ENCODE results near the gene HDAC6. TPM values are rescaled to one million over a fixed set of nuclear protein-coding genes. Genes with fewer than 3 reads are reported as not detected.
"Not testable (repeated sequence)": the region's sequence is repeated elsewhere in the genome, so short reads cannot be mapped to it uniquely, and the experiment has no call there.

The HDAC6 gene
- total RNA-seq, 4 donors from 2014 or later: 74.4 to 105 (median 93.3) TPM

DNA sequence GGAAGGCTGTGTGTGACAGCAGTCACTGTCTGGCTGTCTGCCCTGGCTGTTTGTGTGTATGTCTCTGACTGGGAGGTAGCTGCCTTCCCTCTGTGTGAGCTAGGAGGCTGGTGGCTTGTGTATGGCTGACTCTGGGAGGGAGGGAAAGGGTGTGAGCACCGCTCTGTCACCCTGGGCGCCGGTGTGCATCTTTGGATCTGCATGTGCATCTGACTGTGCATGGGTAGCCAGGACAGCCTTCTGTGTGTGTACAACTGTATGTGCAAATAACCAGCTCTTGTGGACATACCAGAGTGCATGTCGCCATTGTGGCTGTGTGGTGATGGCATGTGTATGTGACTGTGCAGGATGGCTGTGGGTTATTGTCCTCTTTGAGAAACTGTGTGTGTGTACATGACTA, 17.0 kb downstream of the HDAC6 start:
- Histone ChIP-seq H3K36me3 (no peaks in the 10 kb centered on the region), H3K27ac (no peak overlapping the region), H3K27me3 (no peaks in the 10 kb centered on the region), H3K4me1 (no peaks in the 10 kb centered on the region), H3K9me3 (no peaks in the 10 kb centered on the region), H3K4me3 (no peak overlapping the region)
- no peak for DNase-seq
- in situ Hi-C loops (cut with MboI; ENCODE audit: low pct_ligation_motif_present in 1 of 4, low pct_unique_long_range_greater_than_20kb in 1 of 4, low sequenced_read_pairs in 3 of 4) (no loop called here), intact Hi-C loops (cut with DNase I; ENCODE audit: low total_unique reads) (no loop called here)
- TF ChIP-seq POLR2AphosphoS5 (IDR thresholded peaks at IDR 0.05): no peak
- TF ChIP-seq, protein P1, sequence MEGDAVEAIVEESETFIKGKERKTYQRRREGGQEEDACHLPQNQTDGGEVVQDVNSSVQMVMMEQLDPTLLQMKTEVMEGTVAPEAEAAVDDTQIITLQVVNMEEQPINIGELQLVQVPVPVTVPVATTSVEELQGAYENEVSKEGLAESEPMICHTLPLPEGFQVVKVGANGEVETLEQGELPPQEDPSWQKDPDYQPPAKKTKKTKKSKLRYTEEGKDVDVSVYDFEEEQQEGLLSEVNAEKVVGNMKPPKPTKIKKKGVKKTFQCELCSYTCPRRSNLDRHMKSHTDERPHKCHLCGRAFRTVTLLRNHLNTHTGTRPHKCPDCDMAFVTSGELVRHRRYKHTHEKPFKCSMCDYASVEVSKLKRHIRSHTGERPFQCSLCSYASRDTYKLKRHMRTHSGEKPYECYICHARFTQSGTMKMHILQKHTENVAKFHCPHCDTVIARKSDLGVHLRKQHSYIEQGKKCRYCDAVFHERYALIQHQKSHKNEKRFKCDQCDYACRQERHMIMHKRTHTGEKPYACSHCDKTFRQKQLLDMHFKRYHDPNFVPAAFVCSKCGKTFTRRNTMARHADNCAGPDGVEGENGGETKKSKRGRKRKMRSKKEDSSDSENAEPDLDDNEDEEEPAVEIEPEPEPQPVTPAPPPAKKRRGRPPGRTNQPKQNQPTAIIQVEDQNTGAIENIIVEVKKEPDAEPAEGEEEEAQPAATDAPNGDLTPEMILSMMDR (IDR thresholded peaks at IDR 0.05): no peak
- WGBS, 2 donors (ENCODE audit: low coverage in 1 of 2): 74% methylated on average over 4 of the region's 4 CpGs; no CpG with 5 or more reads in 1 of the 2 donors

DNA sequence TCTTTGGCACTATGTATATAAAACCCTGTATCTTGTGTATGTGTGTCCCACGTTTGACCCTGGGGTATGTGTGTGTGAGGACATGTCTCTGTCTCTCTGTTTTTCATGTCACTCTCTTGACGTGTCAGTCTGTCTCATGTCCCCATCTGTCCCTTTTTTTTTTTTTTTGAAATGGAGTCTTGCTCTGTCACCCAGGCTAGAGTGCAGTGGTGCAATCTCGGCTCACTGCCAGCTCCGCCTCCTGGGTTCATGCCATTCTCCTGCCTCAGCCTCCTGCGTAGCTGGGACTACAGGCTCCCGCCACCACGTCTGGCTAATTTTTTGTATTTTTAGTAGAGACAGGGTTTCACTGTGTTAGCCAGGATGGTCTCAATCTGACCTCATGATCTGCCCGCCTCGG, 17.5 kb downstream of the HDAC6 start:
- H3K27me3 ChIP-seq; intact Hi-C loops (cut with DNase I; ENCODE audit: low total_unique reads); in situ Hi-C loops (cut with MboI; ENCODE audit: low pct_ligation_motif_present in 1 of 4, low pct_unique_long_range_greater_than_20kb in 1 of 4, low sequenced_read_pairs in 3 of 4); DNase-seq; H3K4me1 ChIP-seq; H3K4me3 ChIP-seq; H3K36me3 ChIP-seq; H3K27ac ChIP-seq; H3K9me3 ChIP-seq: not testable (repeated sequence)
- 81% methylated on average over 9 of the region's 9 CpGs; no CpG with 5 or more reads in 1 of the 2 donors for WGBS, 2 donors (ENCODE audit: low coverage in 1 of 2)

DNA sequence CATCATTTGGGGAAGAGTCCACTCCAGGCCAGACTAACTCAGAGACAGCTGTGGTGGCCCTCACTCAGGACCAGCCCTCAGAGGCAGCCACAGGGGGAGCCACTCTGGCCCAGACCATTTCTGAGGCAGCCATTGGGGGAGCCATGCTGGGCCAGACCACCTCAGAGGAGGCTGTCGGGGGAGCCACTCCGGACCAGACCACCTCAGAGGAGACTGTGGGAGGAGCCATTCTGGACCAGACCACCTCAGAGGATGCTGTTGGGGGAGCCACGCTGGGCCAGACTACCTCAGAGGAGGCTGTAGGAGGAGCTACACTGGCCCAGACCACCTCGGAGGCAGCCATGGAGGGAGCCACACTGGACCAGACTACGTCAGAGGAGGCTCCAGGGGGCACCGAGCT, 21.2 kb downstream of the HDAC6 start:
- DNase-seq: no peak
- no peaks in the 10 kb centered on the region for H3K27me3 ChIP-seq
- H3K27ac ChIP-seq: no peak overlapping the region
- intact Hi-C loops (cut with DNase I; ENCODE audit: low total_unique reads): no loop called here
- no peaks in the 10 kb centered on the region for H3K4me1 ChIP-seq
- no peaks in the 10 kb centered on the region for H3K9me3 ChIP-seq
- no peak for TF ChIP-seq EP300 (IDR thresholded peaks at IDR 0.05; ENCODE audit: low read depth)
- H3K4me3 ChIP-seq: no peak overlapping the region
- WGBS, 2 donors (ENCODE audit: low coverage in 1 of 2): 100% methylated on average over 2 of the region's 6 CpGs; no CpG with 5 or more reads in 1 of the 2 donors
- in situ Hi-C loops (cut with MboI; ENCODE audit: low pct_ligation_motif_present in 1 of 4, low pct_unique_long_range_greater_than_20kb in 1 of 4, low sequenced_read_pairs in 3 of 4): no loop called here
- H3K36me3 ChIP-seq: no peaks in the 10 kb centered on the region

DNA sequence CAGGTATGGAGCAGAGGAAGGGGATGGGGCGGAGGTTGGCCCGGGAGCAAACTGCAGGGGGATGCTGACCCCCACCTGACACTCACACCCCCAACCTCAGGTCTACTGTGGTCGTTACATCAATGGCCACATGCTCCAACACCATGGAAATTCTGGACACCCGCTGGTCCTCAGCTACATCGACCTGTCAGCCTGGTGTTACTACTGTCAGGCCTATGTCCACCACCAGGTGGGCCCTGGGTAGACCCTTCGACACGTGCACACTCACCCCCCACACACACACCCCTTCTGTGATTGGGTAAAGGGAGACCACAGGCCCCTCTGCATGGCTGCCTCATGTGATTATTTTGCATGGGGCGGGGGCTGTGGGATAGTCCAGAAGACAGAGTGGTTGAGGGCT, 22.2 kb downstream of the HDAC6 start:
- Histone ChIP-seq H3K27ac (no peak overlapping the region), H3K4me3 (no peak overlapping the region), H3K36me3 (no peaks in the 10 kb centered on the region), H3K27me3 (no peaks in the 10 kb centered on the region), H3K9me3 (no peaks in the 10 kb centered on the region), H3K4me1 (no peaks in the 10 kb centered on the region)
- WGBS, 2 donors (ENCODE audit: low coverage in 1 of 2): 78% methylated on average over 8 of the region's 8 CpGs; no CpG with 5 or more reads in 1 of the 2 donors
- no peak for DNase-seq
- in situ Hi-C loops (cut with MboI; ENCODE audit: low pct_ligation_motif_present in 1 of 4, low pct_unique_long_range_greater_than_20kb in 1 of 4, low sequenced_read_pairs in 3 of 4) (no loop called here), intact Hi-C loops (cut with DNase I; ENCODE audit: low total_unique reads) (no loop called here)
- TF ChIP-seq POLR2A (IDR thresholded peaks at IDR 0.05) (no peak), POLR2AphosphoS5 (IDR thresholded peaks at IDR 0.05) (no peak), EP300 (IDR thresholded peaks at IDR 0.05; ENCODE audit: low read depth) (no peak)
- TF ChIP-seq, protein P1 (IDR thresholded peaks at IDR 0.05): no peak

DNA sequence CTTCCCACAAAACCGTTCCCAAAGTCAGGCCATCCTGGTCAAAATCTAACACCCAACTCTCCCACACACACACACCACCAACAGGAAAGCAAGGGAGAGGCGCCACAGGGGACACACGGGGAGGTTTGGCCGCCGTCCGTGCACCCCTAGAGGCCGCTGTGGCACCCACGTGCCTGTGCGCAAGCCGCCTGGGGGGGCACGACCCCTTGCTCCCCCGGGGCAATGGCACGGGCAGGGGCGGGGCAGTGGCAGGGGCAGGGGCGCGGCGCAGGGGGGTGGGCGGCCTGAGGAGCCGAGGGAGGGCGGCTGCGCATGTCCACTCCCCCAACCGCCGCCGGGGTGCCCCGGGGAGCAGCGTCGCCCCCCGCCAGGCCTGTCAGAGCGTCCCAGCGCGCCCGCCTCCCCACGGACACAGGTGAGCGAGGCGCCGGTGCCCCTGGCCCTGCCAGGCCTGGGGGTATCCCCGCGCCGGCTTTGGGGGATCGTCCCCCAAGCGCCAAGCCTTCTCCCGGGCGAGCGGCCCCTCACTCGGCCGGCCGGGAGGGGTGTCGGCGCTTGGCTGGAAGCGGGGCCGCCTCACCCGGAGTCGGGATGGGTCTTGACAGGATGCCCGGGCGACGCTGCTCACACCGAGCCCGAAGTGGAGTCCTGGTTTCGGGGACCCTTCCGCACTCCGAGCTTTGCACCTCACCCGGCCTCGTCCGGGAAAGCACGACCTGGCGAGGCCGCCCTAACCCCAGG, 24.4 kb downstream of the HDAC6 start, which contains the start of gene ERAS:
TSS of gene ERAS (plus strand) at position 379 of the 741 bp plus-strand sequence. CDS start 2,611 bp downstream, outside the sequence.
- in situ Hi-C loops (cut with MboI; ENCODE audit: low pct_ligation_motif_present in 1 of 4, low pct_unique_long_range_greater_than_20kb in 1 of 4, low sequenced_read_pairs in 3 of 4): no loop called here
- TF ChIP-seq POLR2AphosphoS5 (IDR thresholded peaks at IDR 0.05) (no peak), POLR2A (IDR thresholded peaks at IDR 0.05) (no peak), EP300 (IDR thresholded peaks at IDR 0.05; ENCODE audit: low read depth) (no peak)
- TF ChIP-seq, protein P1 (IDR thresholded peaks at IDR 0.05): no peak
- no peak for DNase-seq
- Histone ChIP-seq H3K9me3 (no peaks in the 10 kb centered on the region), H3K4me1 (no peaks in the 10 kb centered on the region), H3K27ac (no peak within 1 kb of the TSS), H3K36me3 (no peaks in the 10 kb centered on the region), H3K4me3 (no peak within 1 kb of the TSS), H3K27me3 (peaks cover 6% of the 10 kb centered on the region)
- intact Hi-C loops (cut with DNase I; ENCODE audit: low total_unique reads): no loop called here
- WGBS, 2 donors (ENCODE audit: low coverage in 1 of 2): 91% methylated on average over 29 of the region's 67 CpGs; no CpG with 5 or more reads in 1 of the 2 donors

Measured in transverse colon (tissue), 4 donors.